Hypothalamus (tissue), 51 donors: ENCODE data around the gene XDH.

Experiments used
- DNase-seq, 51 donors: peaks; one replicate each; lab custom pipeline; 2025; lab: John Stamatoyannopoulos, UW

Gene XDH

DNA sequence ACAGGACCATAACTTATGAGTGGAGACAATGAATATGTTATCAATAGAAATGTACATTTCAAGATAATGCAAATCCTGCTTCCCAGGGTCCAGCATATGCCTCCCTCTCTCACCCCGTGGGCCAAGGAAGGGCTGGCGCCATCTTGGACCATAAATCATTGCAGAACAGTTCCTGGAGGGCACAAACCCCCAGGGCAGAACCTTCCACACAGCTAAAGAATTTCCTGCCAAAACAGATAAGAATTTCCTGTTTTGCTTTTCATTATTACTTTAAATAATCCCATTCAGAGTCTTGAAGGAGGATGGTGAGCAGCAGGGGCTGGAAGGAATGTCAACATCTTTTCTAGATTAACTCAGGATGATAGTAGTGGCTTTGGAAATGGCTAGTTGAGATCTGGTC, 126.9 kb downstream of the XDH start:
- no peak for DNase-seq

DNA sequence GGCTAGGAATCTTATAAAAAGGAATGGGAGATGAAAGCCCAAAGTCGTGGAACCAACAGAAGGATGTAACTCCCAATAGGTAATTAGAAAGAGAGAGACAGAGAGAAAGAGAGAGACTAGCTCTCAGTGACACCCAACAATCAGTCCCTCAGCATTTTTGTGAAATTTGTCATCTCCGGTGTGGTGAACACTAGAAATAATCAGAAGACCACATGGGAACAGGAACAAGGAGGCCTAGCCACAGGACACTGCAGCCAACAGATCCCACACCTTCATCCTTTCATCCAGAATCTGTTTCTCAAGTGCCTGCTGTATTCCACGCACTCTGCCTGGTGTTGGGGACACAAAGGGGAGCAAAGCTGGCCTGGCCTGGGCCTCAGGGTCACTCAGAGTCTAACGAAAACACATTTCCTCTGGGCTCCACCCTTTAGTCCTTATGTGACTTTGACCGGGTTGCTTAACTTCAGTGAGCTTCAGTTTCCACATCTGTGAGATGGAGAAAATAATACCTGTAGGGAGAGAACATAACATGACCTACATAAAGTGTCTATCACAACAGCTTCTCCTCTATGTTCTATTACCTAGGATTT, 127.5 kb downstream of the XDH start:
- no peak for DNase-seq

DNA sequence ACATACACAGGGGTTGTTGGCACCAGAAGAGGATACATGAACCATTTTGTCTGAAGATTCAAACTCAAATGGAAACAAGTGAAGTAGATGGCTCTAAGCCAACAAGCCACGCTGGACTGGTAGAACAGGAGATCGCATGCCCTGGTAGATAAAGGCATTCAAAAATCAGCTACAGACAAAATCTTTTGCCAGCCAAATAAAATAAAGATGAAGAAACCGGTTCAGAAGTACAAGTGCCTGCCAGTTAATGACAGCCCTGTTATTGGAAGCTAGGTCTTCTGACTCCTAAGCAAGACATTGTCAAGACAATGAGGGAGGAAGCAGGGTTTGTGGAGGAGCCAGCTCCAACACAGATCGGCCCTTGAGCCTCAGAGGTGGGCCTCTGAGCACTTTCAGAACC, 128.3 kb downstream of the XDH start:
- DNase-seq = no peak
